ENCODE data around the gene ACTG1.

DNA sequence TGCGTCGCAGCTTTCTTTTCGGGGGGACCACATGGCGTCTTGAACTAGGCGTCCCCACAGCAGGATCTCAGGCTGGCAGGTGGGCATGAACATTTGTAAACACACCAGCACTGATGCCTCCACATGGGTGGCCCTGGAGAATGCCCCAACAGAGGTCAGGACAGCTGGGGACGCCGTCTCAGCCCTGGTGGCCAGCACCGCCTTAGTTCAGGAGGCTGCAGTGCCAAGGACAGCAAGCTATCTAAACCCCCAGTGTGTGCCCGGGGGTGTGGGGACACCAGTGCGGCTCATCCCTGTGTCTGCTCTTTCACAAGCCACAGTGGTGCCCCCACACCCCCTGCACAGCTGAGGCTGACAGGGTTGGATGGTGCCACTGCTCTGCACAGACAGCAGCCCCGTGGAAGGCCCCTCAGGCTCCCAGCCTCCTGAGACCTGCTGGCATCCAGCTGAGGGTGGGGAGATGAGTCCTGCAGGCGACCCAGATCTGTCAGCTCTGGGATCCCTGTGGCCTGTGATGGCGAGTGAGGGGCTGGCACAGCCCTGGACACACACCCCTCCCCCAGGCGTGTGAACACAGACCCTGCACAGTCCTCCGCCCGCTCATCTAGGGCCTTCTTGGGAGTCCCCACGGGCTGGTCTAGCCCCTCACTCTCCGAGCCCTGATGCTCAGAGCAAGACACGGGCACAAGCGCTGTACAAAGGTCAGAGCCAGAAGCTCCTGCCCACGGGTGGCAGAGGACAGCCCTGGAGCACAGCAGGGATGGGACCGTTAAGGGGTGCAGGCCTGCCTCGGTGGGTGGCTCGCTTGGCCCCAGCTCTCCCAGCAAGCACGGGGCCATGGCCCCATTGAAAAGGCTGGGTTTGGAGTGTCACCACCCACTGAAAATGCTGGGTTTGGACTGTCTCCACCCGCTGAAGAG is 26.3 kb upstream of the ACTG1 start:
- TF ChIP-seq, protein P1, sequence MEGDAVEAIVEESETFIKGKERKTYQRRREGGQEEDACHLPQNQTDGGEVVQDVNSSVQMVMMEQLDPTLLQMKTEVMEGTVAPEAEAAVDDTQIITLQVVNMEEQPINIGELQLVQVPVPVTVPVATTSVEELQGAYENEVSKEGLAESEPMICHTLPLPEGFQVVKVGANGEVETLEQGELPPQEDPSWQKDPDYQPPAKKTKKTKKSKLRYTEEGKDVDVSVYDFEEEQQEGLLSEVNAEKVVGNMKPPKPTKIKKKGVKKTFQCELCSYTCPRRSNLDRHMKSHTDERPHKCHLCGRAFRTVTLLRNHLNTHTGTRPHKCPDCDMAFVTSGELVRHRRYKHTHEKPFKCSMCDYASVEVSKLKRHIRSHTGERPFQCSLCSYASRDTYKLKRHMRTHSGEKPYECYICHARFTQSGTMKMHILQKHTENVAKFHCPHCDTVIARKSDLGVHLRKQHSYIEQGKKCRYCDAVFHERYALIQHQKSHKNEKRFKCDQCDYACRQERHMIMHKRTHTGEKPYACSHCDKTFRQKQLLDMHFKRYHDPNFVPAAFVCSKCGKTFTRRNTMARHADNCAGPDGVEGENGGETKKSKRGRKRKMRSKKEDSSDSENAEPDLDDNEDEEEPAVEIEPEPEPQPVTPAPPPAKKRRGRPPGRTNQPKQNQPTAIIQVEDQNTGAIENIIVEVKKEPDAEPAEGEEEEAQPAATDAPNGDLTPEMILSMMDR (conservative IDR thresholded peaks at IDR 0.05; ENCODE audit: low read depth, low read length): no peak
- no peak for TF ChIP-seq EZH2 (IDR thresholded peaks at IDR 0.05; ENCODE audit: borderline replicate concordance, low read depth, low read length, poor library complexity, severe bottlenecking)
